KMS-11 (cell line): ENCODE measurements around the gene XAB2.

Source experiments
- H2AFZ ChIP-seq: fragments of 200-600 bp; sonication (generic); 2 replicates; pipeline ENCODE4 v1.6.1; 2016; ENCODE audit warnings: antibody characterized with exemption, mixed run types, low read depth
- H3K27ac ChIP-seq: fragments of 200-600 bp; sonication (generic); 2 replicates; pipeline ENCODE4 v1.6.1; 2016; ENCODE audit warnings: mild to moderate bottlenecking, mixed run types
- H3K27me3 ChIP-seq: fragments of 200-600 bp; sonication (generic); 2 replicates; pipeline ENCODE4 v1.6.1; 2017; ENCODE audit warnings: mild to moderate bottlenecking, low read depth, mixed run types, moderate library complexity; ENCODE audit not compliant: insufficient read depth
- H3K36me3 ChIP-seq: fragments of 200-600 bp; sonication (generic); 2 replicates; pipeline ENCODE4 v1.6.1; 2017; ENCODE audit warnings: mild to moderate bottlenecking, mixed run types; ENCODE audit not compliant: insufficient read depth
- H3K4me1 ChIP-seq: fragments of 200-600 bp; sonication (generic); 2 replicates; pipeline ENCODE4 v1.6.1; 2016; ENCODE audit warnings: mild to moderate bottlenecking, low read depth, mixed run types; ENCODE audit not compliant: poor library complexity, severe bottlenecking
- H3K4me2 ChIP-seq: fragments of 200-600 bp; sonication (generic); 2 replicates; pipeline ENCODE4 v1.7.0; 2016; ENCODE audit warnings: mild to moderate bottlenecking, mixed run types
- H3K4me3 ChIP-seq: fragments of 200-600 bp; sonication (generic); IDR thresholded peaks from 2 replicates; pipeline ENCODE4 v1.6.1; 2017; ENCODE audit warnings: low read depth, low read length, mixed read lengths; ENCODE audit not compliant: insufficient read depth
- H3K79me2 ChIP-seq: fragments of 200-600 bp; sonication (generic); 2 replicates; pipeline ENCODE4 v1.6.1; 2016; ENCODE audit warnings: low read depth, mixed run types; ENCODE audit not compliant: insufficient read depth
- H3K9ac ChIP-seq: fragments of 200-600 bp; sonication (generic); 2 replicates; pipeline ENCODE4 v1.6.1; 2016; ENCODE audit warnings: mild to moderate bottlenecking, mixed run types
- H4K20me1 ChIP-seq: fragments of 200-600 bp; sonication (generic); 2 replicates; pipeline ENCODE4 v1.6.1; 2016; ENCODE audit warnings: mild to moderate bottlenecking, mixed run types; ENCODE audit not compliant: insufficient read depth
- CTCF ChIP-seq: fragments of 200-600 bp; sonication (generic); conservative IDR thresholded peaks from 2 replicates; pipeline ENCODE4 v1.6.1; 2017; ENCODE audit warnings: low read depth, mild to moderate bottlenecking, antibody characterized with exemption, low read length, moderate library complexity, mixed read lengths

Gene XAB2

DNA sequence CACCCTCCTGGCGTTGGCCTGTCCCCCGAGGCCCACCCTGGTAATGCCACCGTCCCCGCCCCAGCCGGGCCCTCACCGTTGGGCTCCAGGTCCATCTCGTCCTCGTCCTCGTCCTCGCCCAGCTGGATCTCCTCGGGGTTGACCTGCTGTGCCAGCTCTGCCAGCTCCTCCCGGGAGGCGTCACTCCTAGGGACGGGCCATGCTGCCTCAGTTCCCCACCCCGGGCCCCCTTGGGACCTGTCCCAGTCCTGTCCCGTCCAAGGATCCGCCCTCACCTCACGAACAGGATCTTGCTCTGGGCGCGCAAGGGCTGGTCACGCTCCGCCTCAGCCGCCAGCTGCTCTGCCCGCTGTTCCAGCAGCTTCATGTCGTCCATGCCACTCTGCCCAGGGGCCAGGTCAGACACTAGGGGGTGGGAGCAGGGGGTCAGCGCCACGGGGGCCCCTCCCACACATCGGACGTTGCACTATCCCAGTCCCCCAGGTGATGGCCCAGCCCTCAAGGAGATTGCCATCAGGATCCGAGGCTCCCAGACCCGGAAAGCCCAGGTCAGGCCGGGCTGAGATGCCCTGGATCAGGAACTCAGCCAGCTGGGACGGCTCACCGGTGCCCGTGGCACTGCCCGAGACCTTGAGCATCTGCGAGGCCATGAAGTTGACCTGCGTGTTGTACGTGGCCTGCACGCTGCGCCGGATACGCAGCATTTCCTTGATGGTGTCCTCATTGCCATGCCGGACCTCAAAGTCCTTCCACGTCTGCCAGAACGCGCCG, 9.5 kb downstream of the XAB2 start:
- no peak overlapping the region for H3K4me2 ChIP-seq
- H3K27ac ChIP-seq, result no peak overlapping the region
- no peaks in the 10 kb centered on the region for H4K20me1 ChIP-seq
- no peaks in the 10 kb centered on the region for H3K79me2 ChIP-seq
- no peak overlapping the region for H2AFZ ChIP-seq
- no peak overlapping the region for H3K9ac ChIP-seq
- no peaks in the 10 kb centered on the region for H3K4me1 ChIP-seq
- no peak overlapping the region for H3K4me3 ChIP-seq
- no peaks in the 10 kb centered on the region for H3K36me3 ChIP-seq
- no peak for TF ChIP-seq CTCF
- H3K27me3 ChIP-seq, result no peaks in the 10 kb centered on the region

DNA sequence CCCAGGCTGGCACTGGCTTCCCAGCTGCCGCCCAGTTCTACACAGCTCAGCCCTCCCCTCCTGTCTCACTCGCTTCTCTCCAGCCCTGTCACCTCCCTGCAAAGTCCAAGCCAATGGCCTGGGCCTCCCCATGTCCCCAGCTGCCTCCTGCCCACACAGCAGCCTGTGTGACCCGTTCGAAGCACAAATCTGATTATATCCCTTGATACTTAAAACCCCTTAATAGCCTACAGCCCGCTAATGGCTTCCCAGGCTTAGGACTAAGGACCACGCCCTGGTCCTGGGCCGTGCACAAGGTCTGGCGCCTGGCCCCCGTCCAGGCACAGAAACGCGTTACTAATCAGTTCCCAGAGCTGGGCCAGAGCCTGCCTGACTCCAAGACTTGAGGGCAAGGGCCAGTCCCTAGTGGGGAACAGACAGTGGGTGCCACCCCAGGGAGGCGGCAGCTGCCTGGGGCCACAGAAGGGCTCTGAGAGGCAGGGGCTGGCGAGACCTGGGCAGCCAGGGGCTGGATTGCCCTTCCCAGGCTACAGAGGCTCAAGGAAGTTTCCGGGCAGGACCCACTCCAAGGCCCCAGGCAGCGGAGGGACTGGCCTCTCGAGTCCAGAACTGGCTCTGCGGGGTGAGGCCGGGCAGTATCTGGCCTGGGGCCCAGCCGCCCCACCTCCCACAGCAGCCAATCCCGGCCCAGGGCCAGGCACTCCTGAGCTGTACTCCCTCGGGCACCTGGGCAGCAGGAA, 10.4 kb downstream of the XAB2 start:
- Histone ChIP-seq H3K27ac (no peak overlapping the region), H3K79me2 (no peaks in the 10 kb centered on the region), H3K9ac (no peak overlapping the region), H4K20me1 (no peaks in the 10 kb centered on the region), H3K4me3 (no peak overlapping the region), H3K4me1 (no peaks in the 10 kb centered on the region), H3K36me3 (no peaks in the 10 kb centered on the region), H3K4me2 (no peak overlapping the region), H3K27me3 (no peaks in the 10 kb centered on the region), H2AFZ (no peak overlapping the region)
- TF ChIP-seq CTCF, result no peak

- no peak overlapping the region for H3K4me3 ChIP-seq
- H2AFZ ChIP-seq, result no peak overlapping the region
- H3K79me2 ChIP-seq, result no peaks in the 10 kb centered on the region
- H3K27ac ChIP-seq, result no peak overlapping the region
- H4K20me1 ChIP-seq, result no peaks in the 10 kb centered on the region
- TF ChIP-seq CTCF, result no peak
- H3K36me3 ChIP-seq, result no peaks in the 10 kb centered on the region
- no peaks in the 10 kb centered on the region for H3K27me3 ChIP-seq
- no peak overlapping the region for H3K4me2 ChIP-seq
- H3K9ac ChIP-seq, result no peak overlapping the region
- H3K4me1 ChIP-seq, result no peaks in the 10 kb centered on the region
Observed at GRCh38 chr19:7618348-7618747, 11.0 kb downstream of the XAB2 start.

GRCh38 chr19:7617735-7618134, 11.6 kb downstream of the XAB2 start:
- H3K27ac ChIP-seq, result no peak overlapping the region
- H3K9ac ChIP-seq, result no peak overlapping the region
- no peak overlapping the region for H3K4me3 ChIP-seq
- no peak for TF ChIP-seq CTCF
- no peaks in the 10 kb centered on the region for H4K20me1 ChIP-seq
- H3K4me1 ChIP-seq, result no peaks in the 10 kb centered on the region
- H3K27me3 ChIP-seq, result no peaks in the 10 kb centered on the region
- H3K79me2 ChIP-seq, result no peaks in the 10 kb centered on the region
- no peaks in the 10 kb centered on the region for H3K36me3 ChIP-seq
- H3K4me2 ChIP-seq, result no peak overlapping the region
- no peak overlapping the region for H2AFZ ChIP-seq
